ENCODE results near the gene DNASE2B. TPM values are rescaled to one million over a fixed set of nuclear protein-coding genes. Genes with fewer than 3 reads are reported as not detected.

DNASE2B gene
- total RNA-seq, 2 donors from 2014 or later = not detected

GRCh38 chr1:84402501-84402900 lies 4.2 kb downstream of the DNASE2B start:
- no peak overlapping the region for H3K27ac ChIP-seq
- ATAC-seq (no peak), DNase-seq (no peak)
- H3K36me3 ChIP-seq (replicated peaks in 1 of 2; ENCODE audit: insufficient read depth in 1 of 2, low read depth in 2 of 2) = no peaks in the 10 kb centered on the region
- H3K27me3 ChIP-seq = no peaks in the 10 kb centered on the region
- intact Hi-C loops (cut with DNase I) = no loop called here
- no peaks in the 10 kb centered on the region for H3K9me3 ChIP-seq
- peaks cover 1% of the 10 kb centered on the region for H3K4me1 ChIP-seq
- no peak for TF ChIP-seq POLR2A (IDR thresholded peaks at IDR 0.05)
- TF ChIP-seq, protein P1, sequence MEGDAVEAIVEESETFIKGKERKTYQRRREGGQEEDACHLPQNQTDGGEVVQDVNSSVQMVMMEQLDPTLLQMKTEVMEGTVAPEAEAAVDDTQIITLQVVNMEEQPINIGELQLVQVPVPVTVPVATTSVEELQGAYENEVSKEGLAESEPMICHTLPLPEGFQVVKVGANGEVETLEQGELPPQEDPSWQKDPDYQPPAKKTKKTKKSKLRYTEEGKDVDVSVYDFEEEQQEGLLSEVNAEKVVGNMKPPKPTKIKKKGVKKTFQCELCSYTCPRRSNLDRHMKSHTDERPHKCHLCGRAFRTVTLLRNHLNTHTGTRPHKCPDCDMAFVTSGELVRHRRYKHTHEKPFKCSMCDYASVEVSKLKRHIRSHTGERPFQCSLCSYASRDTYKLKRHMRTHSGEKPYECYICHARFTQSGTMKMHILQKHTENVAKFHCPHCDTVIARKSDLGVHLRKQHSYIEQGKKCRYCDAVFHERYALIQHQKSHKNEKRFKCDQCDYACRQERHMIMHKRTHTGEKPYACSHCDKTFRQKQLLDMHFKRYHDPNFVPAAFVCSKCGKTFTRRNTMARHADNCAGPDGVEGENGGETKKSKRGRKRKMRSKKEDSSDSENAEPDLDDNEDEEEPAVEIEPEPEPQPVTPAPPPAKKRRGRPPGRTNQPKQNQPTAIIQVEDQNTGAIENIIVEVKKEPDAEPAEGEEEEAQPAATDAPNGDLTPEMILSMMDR (IDR thresholded peaks at IDR 0.05) = no peak
- H3K4me3 ChIP-seq = no peak overlapping the region

GRCh38 chr1:84403347-84403746 lies 5.1 kb downstream of the DNASE2B start:
- Histone ChIP-seq H3K4me3 (no peak overlapping the region), H3K4me1 (peaks cover 10% of the 10 kb centered on the region), H3K36me3 (replicated peaks in 1 of 2; ENCODE audit: insufficient read depth in 1 of 2, low read depth in 2 of 2) (no peaks in the 10 kb centered on the region), H3K9me3 (no peaks in the 10 kb centered on the region), H3K27me3 (no peaks in the 10 kb centered on the region), H3K27ac (no peak overlapping the region)
- TF ChIP-seq, protein P1 (IDR thresholded peaks at IDR 0.05) = no peak
- TF ChIP-seq POLR2A (IDR thresholded peaks at IDR 0.05) = no peak
- intact Hi-C loops (cut with DNase I) = no loop called here
- no peak for ATAC-seq
- 91 to 96% methylated on average over 2 of the region's 2 CpGs for WGBS, 2 donors
- DNase-seq = no peak

- intact Hi-C loops (cut with DNase I) = no loop called here
- ATAC-seq = no peak
- no peak overlapping the region for H3K27ac ChIP-seq
- WGBS, 2 donors = 100% methylated on average over 1 of the region's 1 CpG
- H3K36me3 ChIP-seq (replicated peaks in 1 of 2; ENCODE audit: insufficient read depth in 1 of 2, low read depth in 2 of 2) = no peaks in the 10 kb centered on the region
- peaks cover 27% of the 10 kb centered on the region for H3K4me1 ChIP-seq
- H3K9me3 ChIP-seq = no peaks in the 10 kb centered on the region
- no peak for DNase-seq
- no peak for TF ChIP-seq POLR2A (IDR thresholded peaks at IDR 0.05)
- TF ChIP-seq, protein P1 (IDR thresholded peaks at IDR 0.05) = no peak
- no peaks in the 10 kb centered on the region for H3K27me3 ChIP-seq
- H3K4me3 ChIP-seq = no peak overlapping the region
Measured at GRCh38 chr1:84406346-84406861, 8.1 kb downstream of the DNASE2B start.

DNA sequence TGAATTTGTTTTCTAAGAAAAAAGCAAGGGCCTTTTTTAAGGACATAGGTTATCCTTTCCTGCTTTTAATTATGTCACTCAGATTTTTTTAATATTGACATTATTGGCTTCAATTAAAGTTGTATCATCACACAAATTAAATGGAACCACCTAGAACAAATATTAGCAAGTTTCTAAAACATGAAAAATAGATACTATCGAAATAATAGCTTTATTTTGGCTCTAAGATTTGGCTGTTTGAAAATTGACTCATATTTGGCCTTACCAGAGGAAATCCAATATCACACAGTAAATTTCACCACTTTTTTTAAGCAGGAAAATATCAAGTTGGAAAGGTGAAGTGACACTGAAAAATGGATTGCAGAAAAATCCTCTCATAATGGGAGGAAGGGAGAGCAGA lies 9.2 kb downstream of the DNASE2B start:
- WGBS, 2 donors = 30 to 49% methylated on average over 1 of the region's 1 CpG
- intact Hi-C loops (cut with DNase I) = no loop called here
- Histone ChIP-seq H3K27ac (no peak overlapping the region), H3K9me3 (no peaks in the 10 kb centered on the region), H3K4me1 (peaks cover 27% of the 10 kb centered on the region), H3K27me3 (no peaks in the 10 kb centered on the region), H3K36me3 (replicated peaks in 1 of 2; ENCODE audit: insufficient read depth in 1 of 2, low read depth in 2 of 2) (no peaks in the 10 kb centered on the region), H3K4me3 (no peak overlapping the region)
- ATAC-seq (no peak), DNase-seq (no peak)
- no peak for TF ChIP-seq POLR2A (IDR thresholded peaks at IDR 0.05)
- TF ChIP-seq, protein P1 (IDR thresholded peaks at IDR 0.05) = no peak

DNA sequence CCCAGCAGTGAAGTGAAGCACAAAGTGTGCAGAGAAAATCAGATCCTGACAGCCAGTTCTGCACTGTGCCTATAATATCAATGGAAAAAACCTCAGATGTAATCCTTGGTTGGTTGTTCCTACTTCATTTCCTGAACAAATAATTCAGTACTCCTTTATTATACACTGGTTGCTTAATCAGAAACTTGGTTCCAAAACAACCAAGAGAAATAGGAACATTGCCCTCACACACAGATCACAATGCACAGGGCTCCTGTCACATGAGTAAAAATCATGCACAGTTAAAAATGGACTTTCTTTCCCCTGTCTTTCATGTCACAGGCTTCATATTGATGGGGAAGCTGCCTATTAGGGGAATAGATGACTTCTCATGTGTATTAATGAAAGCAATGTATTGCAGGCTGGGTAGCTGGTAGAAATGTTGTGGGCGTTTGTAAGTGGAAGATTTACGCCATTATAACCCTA lies 9.7 kb downstream of the DNASE2B start:
- H3K9me3 ChIP-seq = no peaks in the 10 kb centered on the region
- H3K27ac ChIP-seq = no peak overlapping the region
- no peaks in the 10 kb centered on the region for H3K27me3 ChIP-seq
- H3K4me3 ChIP-seq = no peak overlapping the region
- DNase-seq (peak in 1 of 4 donors; percentile 13), ATAC-seq (no peak)
- H3K36me3 ChIP-seq (replicated peaks in 1 of 2; ENCODE audit: insufficient read depth in 1 of 2, low read depth in 2 of 2) = no peaks in the 10 kb centered on the region
- intact Hi-C loops (cut with DNase I) = no loop called here
- 83 to 97% methylated on average over 2 of the region's 2 CpGs for WGBS, 2 donors
- TF ChIP-seq, protein P1 (IDR thresholded peaks at IDR 0.05) = no peak
- no peak for TF ChIP-seq POLR2A (IDR thresholded peaks at IDR 0.05)
- H3K4me1 ChIP-seq = peaks cover 27% of the 10 kb centered on the region
